Fibroblast of lung (primary cell): ENCODE results near the gene PCDH20. TPM values are rescaled to one million over a fixed set of nuclear protein-coding genes. Genes with fewer than 3 reads are reported as not detected.

Source experiments
- DNase-seq, 2 donors: peaks; one replicate each; pipeline versions ENCODE4 v3.0.0 to v3.0.0-alpha.2; 2010; ENCODE audit warnings: low read depth in 2 of 2
- H2AFZ ChIP-seq: 2 replicates; pipeline ENCODE4 v1.5.1; 2012; ENCODE audit warnings: low read length, control low read depth, inconsistent platforms
- H3K27ac ChIP-seq: 2 replicates; pipeline ENCODE4 v1.5.1; 2011; ENCODE audit warnings: low read length, control low read depth; ENCODE audit not compliant: insufficient read depth
- H3K27me3 ChIP-seq: 2 replicates; pipeline ENCODE4 v1.5.1; 2011; ENCODE audit warnings: mild to moderate bottlenecking, low read length; ENCODE audit not compliant: control insufficient read depth, insufficient read depth
- H3K36me3 ChIP-seq: 2 replicates; pipeline ENCODE4 v1.5.1; 2011; ENCODE audit warnings: low read length; ENCODE audit not compliant: control insufficient read depth, insufficient read depth
- H3K4me1 ChIP-seq: 2 replicates; pipeline ENCODE4 v1.5.1; 2011; ENCODE audit warnings: low read length; ENCODE audit not compliant: control insufficient read depth, insufficient read depth; ENCODE audit errors: extremely low read depth
- H3K4me2 ChIP-seq: 2 replicates; pipeline ENCODE4 v1.5.1; 2011; ENCODE audit warnings: low read length, control low read depth; ENCODE audit not compliant: insufficient read depth; ENCODE audit errors: extremely low read depth
- H3K4me3 ChIP-seq, 4 experiments: fragments of 200-600 bp in 1 of 4; sonication (generic) in 1 of 4; replicated peaks in 1 of 4; 2 replicates each; pipeline ENCODE4 v1.5.1; 2011 to 2016; ENCODE audit warnings: low read length in 4 of 4, low read depth in 3 of 4, mild to moderate bottlenecking in 3 of 4, control low read depth in 2 of 4, inconsistent platforms in 1 of 4, mixed read lengths in 1 of 4; ENCODE audit not compliant: insufficient read depth in 1 of 4; ENCODE audit errors: control extremely low read depth in 1 of 4
- H3K79me2 ChIP-seq: 2 replicates; pipeline ENCODE4 v1.5.1; 2012; ENCODE audit warnings: mild to moderate bottlenecking, low read length, inconsistent platforms; ENCODE audit not compliant: control insufficient read depth, insufficient read depth
- H3K9ac ChIP-seq: 2 replicates; pipeline ENCODE4 v1.5.1; 2011; ENCODE audit warnings: mild to moderate bottlenecking, low read length, control low read depth; ENCODE audit not compliant: insufficient read depth
- H3K9me3 ChIP-seq: 2 replicates; pipeline ENCODE4 v1.5.1; 2012; ENCODE audit warnings: low read depth, low read length; ENCODE audit not compliant: control insufficient read depth, insufficient read depth
- H4K20me1 ChIP-seq: 2 replicates; pipeline ENCODE4 v1.5.1; 2011; ENCODE audit warnings: low read length; ENCODE audit not compliant: control insufficient read depth, insufficient read depth; ENCODE audit errors: extremely low read depth
- CTCF ChIP-seq, 2 donors: IDR thresholded peaks in 1 of 2; conservative IDR thresholded peaks in 1 of 2; 1 replicate in 1 of 2; 2 replicates in 1 of 2; pipeline ENCODE4 v1.5.1; 2011 to 2012; ENCODE audit warnings: low read length in 2 of 2, control low read depth in 1 of 2, inconsistent platforms in 1 of 2, low read depth in 1 of 2, mild to moderate bottlenecking in 1 of 2
- EZH2 ChIP-seq: IDR thresholded peaks from 2 replicates; pipeline ENCODE4 v1.5.1; 2012; ENCODE audit warnings: low read length, control low read depth, mild to moderate bottlenecking; ENCODE audit errors: missing control alignments
- polyA minus RNA-seq: library from RNA; depleted of rRNA, polyadenylated mRNA; stranded (reverse); fragments of >200 nt; gene quantifications from 2 replicates; pipeline ENCODE4 v1.2.3, GENCODE V29; 2011; ENCODE audit warnings: low replicate concordance
- polyA plus RNA-seq, 2 donors: library from polyadenylated mRNA; depleted of rRNA in 1 of 2; stranded (reverse) in 1 of 2; unstranded in 1 of 2; fragments of >200 nt; gene quantifications; 2 replicates each; pipeline ENCODE4 v1.2.1, GENCODE V29; 2011 to 2012; ENCODE audit warnings: missing spikeins in 1 of 2
- total RNA-seq: library from RNA; depleted of rRNA; stranded (reverse); fragments of >200 nt; gene quantifications from 2 replicates; pipeline ENCODE4 v1.2.1, GENCODE V29; 2014

Gene PCDH20
- total RNA-seq (under 0.01 TPM in 1 of 2 replicates, not detected in the other), polyA plus RNA-seq (not detected in 2 replicates), polyA minus RNA-seq (not detected in 2 replicates)
- polyA plus RNA-seq (2012) = not detected in 2 replicates

GRCh38 chr13:61415749-61416148 is at the start of gene PCDH20:
PCDH20 (minus strand) TSS chr13:61415849; CDS start chr13:61415158, 691 bp downstream.
- no peaks in the 10 kb centered on the region for H3K79me2 ChIP-seq
- no peak for TF ChIP-seq CTCF (conservative IDR thresholded peaks at IDR 0.05 in 1 of 2, IDR thresholded peaks at IDR 0.05 in 1 of 2; ENCODE audit: low read depth in 1 of 2, low read length in 2 of 2)
- no peak for TF ChIP-seq EZH2
- no peak within 1 kb of the TSS for H3K4me2 ChIP-seq
- peak within 1 kb of the TSS in 1 of 4 experiments; percentile 60 for H3K4me3 ChIP-seq
- H4K20me1 ChIP-seq = no peaks in the 10 kb centered on the region
- DNase-seq = peak in 1 of 2 donors; percentile 9
- H3K27me3 ChIP-seq = no peaks in the 10 kb centered on the region
- H3K27ac ChIP-seq = no peak within 1 kb of the TSS
- no peak within 1 kb of the TSS for H3K9ac ChIP-seq
- H3K36me3 ChIP-seq = no peaks in the 10 kb centered on the region
- no peaks in the 10 kb centered on the region for H3K9me3 ChIP-seq
- H2AFZ ChIP-seq = no peak within 1 kb of the TSS
- no peaks in the 10 kb centered on the region for H3K4me1 ChIP-seq

- Histone ChIP-seq H3K27me3 (no peaks in the 10 kb centered on the region), H2AFZ (no peak overlapping the region), H3K27ac (no peak overlapping the region), H3K4me3 (no peak overlapping the region), H4K20me1 (no peaks in the 10 kb centered on the region), H3K4me2 (no peak overlapping the region), H3K9ac (no peak overlapping the region), H3K4me1 (no peaks in the 10 kb centered on the region), H3K9me3 (no peaks in the 10 kb centered on the region), H3K36me3 (no peaks in the 10 kb centered on the region), H3K79me2 (no peaks in the 10 kb centered on the region)
- TF ChIP-seq CTCF (conservative IDR thresholded peaks at IDR 0.05 in 1 of 2, IDR thresholded peaks at IDR 0.05 in 1 of 2; ENCODE audit: low read depth in 1 of 2, low read length in 2 of 2) = no peak
- DNase-seq = no peak
These were observed 47.4 kb upstream of the PCDH20 start for GRCh38 chr13:61463024-61463423.

GRCh38 chr13:61453121-61453520 is 37.5 kb upstream of the PCDH20 start:
- Histone ChIP-seq H2AFZ (no peak overlapping the region), H3K4me1 (no peaks in the 10 kb centered on the region), H4K20me1 (no peaks in the 10 kb centered on the region), H3K79me2 (no peaks in the 10 kb centered on the region), H3K27ac (no peak overlapping the region), H3K9ac (no peak overlapping the region), H3K4me3 (no peak overlapping the region), H3K9me3 (no peaks in the 10 kb centered on the region), H3K36me3 (no peaks in the 10 kb centered on the region), H3K27me3 (no peaks in the 10 kb centered on the region), H3K4me2 (no peak overlapping the region)
- TF ChIP-seq CTCF (conservative IDR thresholded peaks at IDR 0.05 in 1 of 2, IDR thresholded peaks at IDR 0.05 in 1 of 2; ENCODE audit: low read depth in 1 of 2, low read length in 2 of 2) (no peak), EZH2 (no peak)
- DNase-seq = no peak
